Sigmoid colon (tissue), 4 donors: ENCODE measurements around the gene MRPS7.

Experiments
- POLR2A ChIP-seq, 2 donors: fragments of 450-650 bp; IDR thresholded peaks; one replicate each; pipeline ENCODE4 v1.6.1; 2016; ENCODE audit warnings: antibody characterized with exemption in 2 of 2, mild to moderate bottlenecking in 2 of 2, moderate library complexity in 2 of 2
- POLR2AphosphoS5 ChIP-seq, 4 donors: sonication (generic); formaldehyde crosslinking; IDR thresholded peaks; one replicate each; pipeline ENCODE4 v1.6.1; 2017; ENCODE audit warnings: antibody characterized with exemption in 4 of 4

- no peak for TF ChIP-seq POLR2AphosphoS5 (IDR thresholded peaks at IDR 0.05)
- TF ChIP-seq POLR2A (IDR thresholded peaks at IDR 0.05), result no peak
Observed at GRCh38 chr17:75269844-75270217, 8.2 kb downstream of the MRPS7 start.
